ENCODE measurements around the gene RTN4RL1. TPM values are rescaled to one million over a fixed set of nuclear protein-coding genes. Genes with fewer than 3 reads are reported as not detected.

The RTN4RL1 gene
- total RNA-seq, 1 donor from 2014 or later, result under 0.01 TPM

DNA sequence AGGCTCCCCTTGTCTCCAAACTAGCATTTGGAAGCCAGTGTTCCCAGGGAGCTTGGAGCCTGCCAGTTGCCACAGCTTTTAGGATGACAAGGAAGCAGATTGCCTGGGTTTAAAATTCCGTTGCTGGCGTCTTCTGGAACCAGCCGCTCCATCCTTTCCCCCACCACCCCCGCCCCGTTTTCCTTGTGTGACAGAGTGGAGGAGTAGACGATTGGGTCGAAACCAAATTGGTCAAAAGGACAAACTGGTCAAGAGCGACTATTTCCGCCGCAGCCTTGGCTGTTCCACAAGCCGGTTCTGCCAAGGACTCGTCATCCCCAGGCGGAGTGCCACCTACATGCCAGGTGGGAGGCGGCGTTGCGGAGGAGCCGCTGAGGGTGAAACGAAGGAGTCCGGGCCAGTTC is 104.2 kb downstream of the RTN4RL1 start:
- DNase-seq (ENCODE audit: low read depth, low spot score), result no peak

- no peak for DNase-seq (ENCODE audit: low read depth, low spot score)
These were observed 105.9 kb downstream of the RTN4RL1 start for GRCh38 chr17:1919201-1919600.

- no peak for DNase-seq (ENCODE audit: low read depth, low spot score)
These were observed 106.6 kb downstream of the RTN4RL1 start for GRCh38 chr17:1918346-1919162.

DNA sequence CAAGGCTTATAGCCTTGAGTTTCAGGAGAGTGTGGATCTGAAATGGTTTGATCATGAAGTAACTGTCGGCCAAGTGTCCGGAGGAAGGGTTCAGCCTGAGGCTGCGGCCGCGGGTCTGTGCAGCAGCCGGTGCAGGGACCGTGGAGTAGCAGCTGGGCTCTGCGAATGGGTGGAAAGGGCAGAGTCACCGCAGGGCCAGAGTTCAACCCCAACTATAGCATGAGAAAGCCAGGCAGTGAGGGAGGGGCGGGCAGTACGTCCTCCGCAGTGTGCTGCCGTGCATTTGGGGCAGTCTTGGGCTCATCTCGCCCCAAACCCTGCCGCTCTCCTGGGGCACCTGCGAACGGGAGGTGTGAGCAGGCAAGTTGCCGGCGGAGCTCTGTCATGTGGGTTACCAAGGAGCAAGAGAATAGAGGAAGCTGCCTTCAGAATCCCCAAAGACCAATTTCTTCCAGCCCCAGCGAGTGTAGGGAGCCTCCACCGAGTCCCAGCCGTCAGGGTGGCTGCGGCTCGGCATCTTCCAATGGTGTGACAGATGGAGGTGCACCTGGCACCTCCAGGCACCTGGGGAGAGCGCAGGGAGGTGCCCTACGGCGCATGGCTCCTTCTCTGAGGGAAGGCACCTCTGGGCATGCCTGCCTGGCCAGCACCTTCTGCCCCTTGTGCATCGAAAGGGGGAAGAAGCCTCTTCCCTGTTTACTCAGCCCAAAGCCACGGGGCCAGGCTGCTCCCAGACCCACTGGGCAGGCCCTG is 108.0 kb downstream of the RTN4RL1 start:
- no peak for DNase-seq (ENCODE audit: low read depth, low spot score)

- DNase-seq (ENCODE audit: low read depth, low spot score), result no peak
These were observed 108.8 kb downstream of the RTN4RL1 start for GRCh38 chr17:1916316-1916715.

DNA sequence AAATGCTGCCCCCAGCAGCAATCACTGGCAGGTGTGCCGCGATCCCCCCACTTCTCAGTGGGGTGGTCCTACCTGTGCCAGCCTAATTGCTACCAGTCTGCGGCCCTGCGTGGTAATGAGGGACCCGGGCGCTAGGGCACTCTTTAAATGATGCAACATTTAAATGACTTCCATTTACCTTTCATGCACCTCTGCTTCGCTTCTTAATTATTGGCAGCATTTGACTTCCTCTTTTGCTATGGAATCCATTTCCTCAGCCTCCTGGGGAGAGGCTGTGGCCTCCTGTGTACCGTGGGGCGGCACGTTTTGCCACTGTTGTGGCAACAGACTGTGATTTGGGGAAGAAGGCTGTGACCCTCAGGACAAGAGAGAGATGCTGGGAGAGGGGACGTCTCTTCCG is 109.2 kb downstream of the RTN4RL1 start:
- DNase-seq (ENCODE audit: low read depth, low spot score), result no peak

- DNase-seq (ENCODE audit: low read depth, low spot score), result peak; percentile 60
These were observed 110.5 kb downstream of the RTN4RL1 start for GRCh38 chr17:1914661-1915083.

DNA sequence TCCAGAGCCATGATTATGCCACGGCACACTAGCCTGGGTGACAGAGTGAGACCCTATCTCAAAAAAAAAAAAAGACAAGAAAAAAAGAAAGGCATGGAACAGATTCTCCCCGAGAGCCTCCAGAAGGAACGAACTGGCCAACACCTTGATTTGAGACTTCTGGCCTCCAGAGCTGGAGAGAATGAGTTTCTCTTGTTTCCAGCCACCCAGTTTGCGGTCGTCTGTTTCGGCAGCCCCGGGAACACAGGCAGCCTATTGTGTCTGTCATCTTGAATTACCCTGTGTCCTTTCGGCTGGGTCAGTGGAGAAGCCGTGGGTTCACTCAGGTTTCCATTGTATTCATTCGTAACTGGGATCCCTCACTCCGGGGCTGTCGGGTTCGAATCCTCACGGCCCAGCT is 111.4 kb downstream of the RTN4RL1 start:
- DNase-seq (ENCODE audit: low read depth, low spot score), result no peak

GRCh38 chr17:1912146-1912545 is 113.0 kb downstream of the RTN4RL1 start:
- no peak for DNase-seq (ENCODE audit: low read depth, low spot score)

GRCh38 chr17:1909985-1910384 is 115.1 kb downstream of the RTN4RL1 start:
- no peak for DNase-seq (ENCODE audit: low read depth, low spot score)

DNA sequence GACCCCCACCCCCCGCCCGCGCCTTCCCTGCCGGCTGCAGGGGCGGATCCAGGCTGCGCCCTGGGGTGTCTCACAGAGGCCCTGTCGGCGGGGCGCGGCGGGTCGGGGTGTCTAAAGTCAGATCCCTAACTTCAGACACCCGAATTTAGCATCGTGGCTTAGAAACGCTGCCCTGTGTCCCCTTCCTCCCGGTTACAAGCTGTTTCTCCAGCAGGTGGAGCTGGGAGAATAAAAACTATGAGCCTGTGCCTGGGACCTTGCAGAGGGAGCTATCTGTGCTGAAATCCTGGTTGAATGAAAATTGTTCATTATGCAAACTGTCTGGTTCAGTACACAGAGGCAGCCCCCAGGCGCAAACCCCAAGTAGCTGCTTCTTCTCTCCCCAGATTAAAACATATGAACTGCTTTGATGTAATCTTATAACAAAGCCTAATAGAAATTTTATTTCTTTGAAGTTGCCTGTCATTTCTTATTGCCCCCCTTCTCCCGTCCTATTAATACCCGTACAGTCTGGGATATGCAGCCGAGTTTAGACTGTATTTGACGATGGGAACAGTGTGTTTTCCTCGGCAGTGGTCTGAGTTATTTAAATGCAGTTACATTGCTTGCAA is 116.3 kb downstream of the RTN4RL1 start:
- DNase-seq (ENCODE audit: low read depth, low spot score), result peak; percentile 19

- no peak for DNase-seq (ENCODE audit: low read depth, low spot score)
These were observed 117.0 kb downstream of the RTN4RL1 start for GRCh38 chr17:1907909-1908698.

- no peak for DNase-seq (ENCODE audit: low read depth, low spot score)
These were observed 117.9 kb downstream of the RTN4RL1 start for GRCh38 chr17:1907216-1907631.

- no peak for DNase-seq (ENCODE audit: low read depth, low spot score)
These were observed 118.5 kb downstream of the RTN4RL1 start for GRCh38 chr17:1906662-1907101.

GRCh38 chr17:1905190-1905913 is 119.8 kb downstream of the RTN4RL1 start:
- DNase-seq (ENCODE audit: low read depth, low spot score), result no peak

DNA sequence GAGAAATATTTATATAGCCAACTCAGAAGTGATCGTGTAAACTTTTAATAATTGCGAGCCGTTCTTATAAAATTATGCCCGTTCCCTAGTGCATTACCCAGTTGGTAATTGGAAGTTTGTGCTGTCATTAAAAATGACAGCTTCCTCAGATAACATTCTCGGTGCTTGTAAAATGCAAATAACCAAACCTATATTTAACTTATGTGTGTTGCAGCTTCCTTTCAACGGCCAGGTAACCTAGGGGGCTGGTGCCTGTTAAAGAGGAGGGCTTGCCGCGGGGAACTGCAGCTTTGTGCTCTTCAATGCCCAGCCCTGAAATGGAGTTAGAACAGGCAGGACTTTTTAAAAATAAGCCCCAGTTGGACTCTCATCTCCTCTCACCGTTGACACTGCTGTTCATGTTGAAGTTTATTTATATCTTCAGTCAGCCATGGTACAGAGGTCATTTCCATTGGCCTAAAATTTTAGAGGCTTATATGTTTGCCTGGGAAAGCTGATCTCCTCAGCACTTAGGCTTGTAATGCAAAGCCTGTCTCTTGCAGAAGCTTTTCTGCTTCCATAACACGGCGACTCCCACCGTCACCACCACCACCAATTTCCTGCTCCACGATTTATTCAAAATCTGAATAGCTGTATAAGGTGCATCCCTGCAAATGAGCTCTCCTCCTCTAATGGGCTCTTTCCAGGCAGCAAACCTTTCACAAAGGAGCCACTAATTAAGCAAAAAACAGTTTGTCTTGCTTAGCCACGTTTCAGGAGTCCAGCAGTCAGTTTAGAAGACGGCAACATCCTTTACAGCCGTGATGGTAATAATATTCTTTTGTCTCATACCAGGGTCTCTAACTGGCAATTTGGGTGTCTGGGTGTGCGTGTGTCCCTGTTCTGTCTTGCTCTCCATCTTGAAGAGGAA is 120.6 kb downstream of the RTN4RL1 start:
- DNase-seq (ENCODE audit: low read depth, low spot score), result no peak

- no peak for DNase-seq (ENCODE audit: low read depth, low spot score)
These were observed 125.6 kb downstream of the RTN4RL1 start for GRCh38 chr17:1899403-1900000.

- no peak for DNase-seq (ENCODE audit: low read depth, low spot score)
These were observed 126.3 kb downstream of the RTN4RL1 start for GRCh38 chr17:1898872-1899271.

DNA sequence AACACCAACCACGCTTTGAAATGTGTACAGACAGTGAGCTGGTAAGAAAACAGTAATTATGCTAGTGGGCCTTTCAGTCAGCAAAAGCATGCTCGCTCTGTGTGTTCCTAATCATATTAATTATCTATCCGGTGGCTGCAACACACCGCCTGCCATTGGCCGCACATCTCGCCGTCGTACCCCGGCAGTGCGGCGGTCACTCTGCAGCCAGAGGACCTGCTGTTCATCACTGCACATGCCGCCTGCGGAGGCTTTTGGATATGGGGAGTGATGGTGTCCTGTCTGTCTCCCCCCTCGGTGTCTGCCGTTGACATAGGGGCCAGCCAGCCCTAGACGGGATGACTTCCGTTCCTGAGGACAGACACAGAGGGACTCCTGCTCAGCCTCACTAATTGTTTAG is 126.8 kb downstream of the RTN4RL1 start:
- DNase-seq (ENCODE audit: low read depth, low spot score), result no peak
